GM13977 (cell line): ENCODE measurements around the gene ARHGEF28.

Experiments used
- DNase-seq: peaks from one replicate; pipeline ENCODE4 v3.0.0; 2012; ENCODE audit warnings: low spot score
- in situ Hi-C: fragments of 300-500 bp; cut with MboI; formaldehyde crosslinking; loops from one replicate; pipeline ENCODE4 v1.12.0; 2022; ENCODE audit warnings: low sequenced_read_pairs, low pct_unique_long_range_greater_than_20kb, mixed read lengths, inconsistent platforms; ENCODE audit not compliant: unreplicated experiment
- TF ChIP-seq, protein P1 (sequence below): IDR thresholded peaks from 2 replicates; pipeline ENCODE4 v1.5.1; 2012; ENCODE audit warnings: mild to moderate bottlenecking, control low read depth; ENCODE audit not compliant: insufficient read depth; ENCODE audit errors: extremely low read depth, missing control alignments

ARHGEF28 gene

GRCh38 chr5:73825199-73825598 is 199.2 kb downstream of the ARHGEF28 start:
- DNase-seq = no peak
- in situ Hi-C loops = no loop called here
- TF ChIP-seq, protein P1, sequence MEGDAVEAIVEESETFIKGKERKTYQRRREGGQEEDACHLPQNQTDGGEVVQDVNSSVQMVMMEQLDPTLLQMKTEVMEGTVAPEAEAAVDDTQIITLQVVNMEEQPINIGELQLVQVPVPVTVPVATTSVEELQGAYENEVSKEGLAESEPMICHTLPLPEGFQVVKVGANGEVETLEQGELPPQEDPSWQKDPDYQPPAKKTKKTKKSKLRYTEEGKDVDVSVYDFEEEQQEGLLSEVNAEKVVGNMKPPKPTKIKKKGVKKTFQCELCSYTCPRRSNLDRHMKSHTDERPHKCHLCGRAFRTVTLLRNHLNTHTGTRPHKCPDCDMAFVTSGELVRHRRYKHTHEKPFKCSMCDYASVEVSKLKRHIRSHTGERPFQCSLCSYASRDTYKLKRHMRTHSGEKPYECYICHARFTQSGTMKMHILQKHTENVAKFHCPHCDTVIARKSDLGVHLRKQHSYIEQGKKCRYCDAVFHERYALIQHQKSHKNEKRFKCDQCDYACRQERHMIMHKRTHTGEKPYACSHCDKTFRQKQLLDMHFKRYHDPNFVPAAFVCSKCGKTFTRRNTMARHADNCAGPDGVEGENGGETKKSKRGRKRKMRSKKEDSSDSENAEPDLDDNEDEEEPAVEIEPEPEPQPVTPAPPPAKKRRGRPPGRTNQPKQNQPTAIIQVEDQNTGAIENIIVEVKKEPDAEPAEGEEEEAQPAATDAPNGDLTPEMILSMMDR = no peak

- TF ChIP-seq, protein P1 = no peak
- DNase-seq = no peak
- in situ Hi-C loops = no loop called here
These were observed 199.7 kb downstream of the ARHGEF28 start for GRCh38 chr5:73825736-73826135.

DNA sequence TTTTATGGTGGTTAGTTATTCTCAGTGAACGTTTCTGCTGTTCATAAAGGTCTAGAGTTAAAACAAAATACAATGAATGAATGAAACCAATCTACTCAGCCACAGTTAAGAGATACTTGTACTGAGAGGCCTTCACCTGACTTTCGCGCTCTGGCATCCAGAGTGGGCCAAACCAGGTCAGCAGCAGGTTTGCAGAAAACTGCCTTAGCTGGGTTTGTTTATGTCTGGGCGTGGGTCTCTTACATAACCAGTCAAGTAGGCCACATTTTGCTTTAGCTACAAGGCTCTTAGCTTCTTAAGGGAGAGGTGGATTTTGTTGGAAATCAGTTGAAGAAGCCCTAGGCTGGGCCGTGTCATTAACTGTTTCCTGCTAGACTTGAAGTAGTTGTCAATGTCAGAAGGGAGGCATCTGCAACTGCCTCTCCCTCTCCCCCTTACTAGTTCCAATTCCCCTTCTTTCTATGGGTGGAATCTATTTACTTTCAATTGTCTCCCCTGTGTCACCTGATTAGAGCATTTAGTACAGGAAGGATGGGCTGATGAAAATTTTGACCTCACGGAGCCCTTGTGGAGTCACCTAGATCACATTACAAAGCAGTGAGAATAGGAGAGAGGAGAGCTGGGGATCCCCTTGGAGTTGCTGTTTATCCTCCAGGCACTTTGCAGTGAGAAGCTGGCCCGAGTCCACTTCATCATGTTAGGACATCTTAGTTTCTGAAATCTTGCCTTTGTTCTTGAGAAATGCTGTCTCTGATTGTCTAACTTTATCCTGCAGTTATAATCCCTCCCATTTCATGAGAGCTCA is 200.5 kb downstream of the ARHGEF28 start:
- TF ChIP-seq, protein P1 = no peak
- DNase-seq = no peak
- in situ Hi-C loops = no loop called here

DNA sequence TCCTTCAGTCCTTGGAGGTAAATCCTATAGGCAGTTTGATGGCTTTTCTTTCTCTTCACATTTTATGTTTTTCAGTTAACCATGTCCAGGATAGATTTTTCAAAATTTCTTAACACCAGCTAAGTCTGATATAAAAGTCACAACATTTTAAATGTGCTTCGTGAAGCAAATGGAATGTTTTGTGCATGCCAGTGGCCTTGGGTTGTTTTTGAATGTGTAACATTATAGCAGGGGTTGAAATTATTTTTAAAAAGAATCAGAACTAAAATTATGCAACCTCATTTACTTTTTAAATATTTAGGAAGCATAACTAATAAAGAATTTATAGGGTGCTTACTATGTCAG is 201.1 kb downstream of the ARHGEF28 start:
- in situ Hi-C loops = no loop called here
- no peak for DNase-seq
- TF ChIP-seq, protein P1 = no peak

DNA sequence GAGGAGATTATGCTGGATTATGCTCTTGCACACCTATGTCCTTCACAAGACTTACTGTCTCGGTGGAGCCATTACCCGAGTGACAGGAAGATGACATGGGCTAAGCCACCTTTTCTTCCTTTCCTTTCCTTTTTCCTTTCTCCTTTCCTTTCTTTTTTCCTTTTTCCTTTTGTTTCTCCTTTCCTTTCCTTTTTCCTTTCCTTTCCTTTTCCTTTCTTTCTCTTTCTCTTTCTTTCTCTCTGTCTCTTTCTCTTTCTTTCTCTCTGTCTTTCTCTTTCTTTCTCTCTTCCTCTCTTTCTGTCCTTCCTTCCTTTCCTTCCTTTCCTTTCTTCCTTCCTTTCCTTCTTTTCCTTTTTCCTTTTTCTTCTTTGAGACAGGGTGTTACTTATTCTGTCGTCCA is 202.5 kb downstream of the ARHGEF28 start:
- no peak for DNase-seq
- in situ Hi-C loops = no loop called here
- TF ChIP-seq, protein P1 = no peak

- in situ Hi-C loops = no loop called here
- TF ChIP-seq, protein P1 = no peak
These were observed 204.7 kb downstream of the ARHGEF28 start for GRCh38 chr5:73830646-73831045.

GRCh38 chr5:73831066-73831465 is 205.1 kb downstream of the ARHGEF28 start:
- in situ Hi-C loops = no loop called here
- DNase-seq = no peak
- TF ChIP-seq, protein P1 = no peak

More at GRCh38 chr5:73830646-73831045, 204.7 kb downstream of the ARHGEF28 start:
- no peak for DNase-seq
